GM19395 (cell line): ENCODE data around the gene MAST3.

Source experiments
- ATAC-seq: cut with Tn5 transposase; IDR thresholded peaks from one replicate; pipeline ENCODE4 v1.9.1; 2021; ENCODE audit warnings: mild to moderate bottlenecking, moderate library complexity; ENCODE audit not compliant: unreplicated experiment

Gene MAST3

GRCh38 chr19:18097217-18097992, at the start of gene MAST3:
TSS of gene MAST3 (plus strand) at chr19:18097778. CDS start at chr19:18097793, 15 bp downstream.
- ATAC-seq, result no peak

GRCh38 chr19:18049385-18049784, 48.2 kb upstream of the MAST3 start:
- ATAC-seq, result no peak

- no peak for ATAC-seq
These were observed 45.7 kb upstream of the MAST3 start for GRCh38 chr19:18051887-18052286.

- no peak for ATAC-seq
These were observed 43.9 kb upstream of the MAST3 start for GRCh38 chr19:18053576-18054219.

GRCh38 chr19:18055967-18056366, 41.6 kb upstream of the MAST3 start:
- ATAC-seq, result no peak

GRCh38 chr19:18057557-18057956, 40.0 kb upstream of the MAST3 start:
- no peak for ATAC-seq

GRCh38 chr19:18058208-18059009, 39.2 kb upstream of the MAST3 start:
- no peak for ATAC-seq

- ATAC-seq, result no peak
These were observed 38.3 kb upstream of the MAST3 start for GRCh38 chr19:18059297-18059696.

- no peak for ATAC-seq
These were observed 37.7 kb upstream of the MAST3 start for GRCh38 chr19:18059902-18060301.

- ATAC-seq, result no peak
These were observed 37.1 kb upstream of the MAST3 start for GRCh38 chr19:18060472-18060871.

- ATAC-seq, result no peak
These were observed 35.5 kb upstream of the MAST3 start for GRCh38 chr19:18062028-18062427.

GRCh38 chr19:18063463-18063862, 34.1 kb upstream of the MAST3 start:
- ATAC-seq, result no peak

GRCh38 chr19:18065173-18065495, 32.4 kb upstream of the MAST3 start:
- no peak for ATAC-seq

- no peak for ATAC-seq
These were observed 29.2 kb upstream of the MAST3 start for GRCh38 chr19:18068395-18068794.

GRCh38 chr19:18069383-18069782, 28.2 kb upstream of the MAST3 start:
- no peak for ATAC-seq

GRCh38 chr19:18070181-18070580, 27.4 kb upstream of the MAST3 start:
- no peak for ATAC-seq

- no peak for ATAC-seq
These were observed 25.2 kb upstream of the MAST3 start for GRCh38 chr19:18072335-18072734.

GRCh38 chr19:18073197-18073596, 24.4 kb upstream of the MAST3 start:
- no peak for ATAC-seq

GRCh38 chr19:18074192-18074591, 23.4 kb upstream of the MAST3 start:
- ATAC-seq, result no peak

GRCh38 chr19:18083929-18084684, 13.5 kb upstream of the MAST3 start:
- no peak for ATAC-seq
